ENCODE measurements around the gene FLT4.

FLT4 gene

GRCh38 chr5:180586870-180587269, 62.5 kb downstream of the FLT4 start:
- no peak for DNase-seq

- DNase-seq = no peak
Observed at GRCh38 chr5:180586204-180586603, 63.2 kb downstream of the FLT4 start.

GRCh38 chr5:180583738-180584137, 65.7 kb downstream of the FLT4 start:
- DNase-seq = no peak

- DNase-seq = no peak
Observed at GRCh38 chr5:180580681-180581080, 68.7 kb downstream of the FLT4 start.

GRCh38 chr5:180575571-180575970, 73.8 kb downstream of the FLT4 start:
- DNase-seq = no peak

GRCh38 chr5:180568914-180569313, 80.5 kb downstream of the FLT4 start:
- no peak for DNase-seq

GRCh38 chr5:180563994-180564393, 85.4 kb downstream of the FLT4 start:
- no peak for DNase-seq

- DNase-seq = no peak
Observed at GRCh38 chr5:180558232-180558631, 91.2 kb downstream of the FLT4 start.

GRCh38 chr5:180557217-180557809, 92.1 kb downstream of the FLT4 start:
- no peak for DNase-seq

- DNase-seq = no peak
Observed at GRCh38 chr5:180555168-180555921, 94.1 kb downstream of the FLT4 start.

- no peak for DNase-seq
Observed at GRCh38 chr5:180553530-180553929, 95.9 kb downstream of the FLT4 start.

Measured in activated T-cell treated with anti-CD3 and anti-CD28 coated beads for 4 hours (primary cell).